Right renal cortex interstitium (tissue), 3 donors: Measurements from ENCODE around the gene TRMT61A. TPM values are rescaled to one million over a fixed set of nuclear protein-coding genes. Genes with fewer than 3 reads are reported as not detected.

Experiments
- DNase-seq, 3 donors: peaks; one replicate each; pipeline ENCODE4 v3.0.0-alpha.2; 2013; ENCODE audit warnings: low read depth in 3 of 3, low spot score in 2 of 3
- polyA plus RNA-seq, 3 donors: library from polyadenylated mRNA; unstranded; fragments of 120-200 nt; gene quantifications; one replicate each; pipeline ENCODE4 v1.2.1, GENCODE V29; 2013; ENCODE audit not compliant: insufficient read length in 3 of 3

The TRMT61A gene
- polyA plus RNA-seq, 3 donors = 5.7 to 6.8 (median 5.9) TPM

DNA sequence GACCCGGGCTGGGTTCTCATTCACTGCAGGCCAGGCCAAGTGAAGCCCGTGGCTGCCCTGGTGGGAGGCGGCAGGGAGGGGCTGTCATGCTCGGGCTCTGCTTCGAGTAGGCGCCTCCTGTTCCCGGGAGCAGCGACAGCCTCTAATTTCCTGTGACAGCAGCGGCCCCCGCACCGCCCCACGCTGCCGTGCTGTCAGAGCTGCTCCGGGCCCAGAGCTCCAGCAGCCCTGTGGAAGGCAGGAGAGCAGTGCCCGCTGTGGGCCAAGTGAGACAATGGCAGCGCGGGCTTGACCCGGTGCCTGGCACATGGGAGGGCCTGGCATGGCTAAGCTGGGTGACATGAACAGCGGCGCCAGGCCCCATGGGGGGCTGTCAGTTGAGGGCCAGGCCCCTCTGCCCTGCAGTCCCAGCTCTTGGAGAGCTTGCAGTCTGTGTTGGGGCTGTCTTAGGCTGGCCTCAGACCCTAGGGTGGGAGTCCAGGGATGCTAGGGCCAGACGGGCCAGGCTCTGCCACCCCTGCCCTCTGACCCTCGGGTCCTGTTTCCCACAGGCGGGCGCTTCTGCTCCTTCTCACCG lies 5.1 kb downstream of the TRMT61A start:
- no peak for DNase-seq

DNA sequence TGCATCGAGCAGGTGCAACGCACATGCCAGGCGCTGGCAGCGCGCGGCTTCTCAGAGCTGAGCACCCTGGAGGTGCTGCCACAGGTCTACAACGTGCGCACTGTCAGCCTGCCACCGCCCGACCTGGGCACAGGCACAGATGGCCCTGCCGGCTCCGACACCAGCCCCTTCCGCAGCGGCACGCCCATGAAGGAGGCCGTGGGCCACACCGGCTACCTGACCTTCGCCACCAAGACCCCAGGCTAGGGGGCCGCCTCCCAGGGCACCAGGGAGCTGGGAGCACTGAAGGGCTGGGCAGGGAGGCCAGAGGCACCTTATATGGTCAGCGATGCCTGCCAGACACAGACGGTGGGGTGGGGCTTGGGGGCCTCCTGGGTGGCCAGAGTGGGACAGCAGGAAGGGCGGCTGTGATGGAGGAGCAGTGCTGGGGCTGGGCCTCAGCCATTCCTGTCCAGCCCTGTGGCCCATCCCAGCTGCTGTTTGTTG lies 5.6 kb downstream of the TRMT61A start:
- DNase-seq = no peak

DNA sequence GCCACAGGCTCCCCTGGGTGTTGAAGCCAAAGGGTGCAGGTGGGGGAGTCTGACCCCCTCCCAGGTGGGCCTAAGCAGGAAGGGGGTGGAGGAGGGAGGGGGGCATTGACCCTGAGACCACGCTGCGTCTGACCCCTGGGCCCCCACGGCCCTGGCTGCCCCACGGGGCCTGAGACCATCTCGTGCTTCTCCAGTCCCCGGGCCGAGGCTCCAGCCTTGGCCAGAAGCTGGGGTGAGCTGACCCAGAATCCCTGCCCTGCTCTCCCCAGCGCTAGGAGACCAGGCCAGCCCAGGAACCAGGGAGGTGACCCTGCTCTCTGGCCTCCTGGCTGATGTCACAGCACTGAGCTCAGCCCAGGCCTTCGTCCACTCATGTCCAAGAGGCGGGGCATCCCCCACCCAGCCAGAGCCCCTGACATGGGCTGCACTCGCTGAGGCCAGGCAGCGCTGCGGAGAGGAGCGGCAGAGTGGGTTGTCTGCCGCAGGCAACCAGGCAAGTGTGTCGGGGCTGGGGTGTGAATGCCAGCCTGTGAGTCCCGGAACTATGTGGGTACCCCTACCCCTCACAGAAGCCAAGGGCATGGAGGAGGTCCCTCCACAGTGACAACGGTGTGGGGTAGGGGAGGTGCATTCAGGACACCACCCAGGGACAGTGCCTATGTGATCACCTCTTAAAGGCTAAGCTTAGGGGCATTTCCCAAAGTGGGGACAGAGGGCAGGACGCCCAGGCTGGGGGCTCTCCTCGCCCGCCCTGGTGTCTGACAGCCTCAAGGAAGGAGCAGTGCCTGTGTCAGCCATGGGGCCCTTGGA lies 6.3 kb downstream of the TRMT61A start:
- DNase-seq = no peak

DNA sequence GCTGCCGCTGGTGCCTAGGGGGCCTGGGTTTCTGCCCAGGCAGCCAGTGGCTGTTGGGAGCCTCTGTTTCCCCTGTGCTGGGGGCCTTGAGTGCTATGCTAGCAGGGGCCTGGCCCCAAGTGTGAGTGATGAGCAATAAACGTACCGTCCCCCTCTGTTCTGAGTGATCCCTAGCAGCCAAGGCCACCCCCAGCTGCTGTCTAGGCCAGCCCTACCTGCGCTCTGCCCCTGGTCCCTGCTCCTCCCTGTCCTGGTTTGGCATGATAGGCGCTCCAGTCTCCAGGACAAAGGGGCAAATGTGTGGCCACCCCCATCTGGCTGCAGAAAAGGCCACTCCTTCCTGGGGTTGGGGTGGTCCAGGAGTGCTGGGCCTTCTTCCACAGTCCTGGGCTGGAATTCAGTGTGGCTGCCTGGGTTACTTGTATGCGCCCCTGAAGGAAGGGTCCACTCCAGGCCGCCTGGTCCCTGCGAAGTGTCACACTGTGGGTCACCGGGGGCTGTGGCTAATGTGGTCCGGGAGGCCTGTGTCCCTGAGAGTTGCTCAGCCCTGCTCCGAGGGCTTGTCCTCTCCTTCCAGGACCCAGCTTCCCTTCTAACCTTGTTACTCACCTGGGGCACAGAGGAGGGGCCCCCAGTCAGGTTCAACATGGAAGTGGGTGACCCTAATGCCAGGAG lies 7.0 kb downstream of the TRMT61A start:
- DNase-seq = no peak

DNA sequence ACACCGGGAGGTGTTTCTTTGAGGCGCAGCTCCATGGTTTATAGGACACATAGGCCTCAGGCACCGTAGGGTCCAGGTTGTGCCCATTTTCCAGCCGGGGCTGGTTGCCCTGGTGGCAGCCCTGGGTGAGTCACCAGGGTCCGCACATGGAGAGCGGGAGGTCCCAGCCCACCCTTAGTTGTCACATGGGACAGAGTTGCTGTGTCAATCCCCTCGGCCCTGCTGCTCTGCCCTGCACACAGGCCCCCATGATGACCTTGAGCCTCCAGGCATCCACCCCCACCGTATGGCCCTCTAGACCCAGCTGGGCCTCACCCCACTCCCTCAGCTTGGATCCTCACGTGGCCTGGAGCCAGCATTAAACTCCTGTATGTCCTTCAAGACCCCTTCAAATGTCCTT lies 7.7 kb downstream of the TRMT61A start:
- DNase-seq = no peak

DNA sequence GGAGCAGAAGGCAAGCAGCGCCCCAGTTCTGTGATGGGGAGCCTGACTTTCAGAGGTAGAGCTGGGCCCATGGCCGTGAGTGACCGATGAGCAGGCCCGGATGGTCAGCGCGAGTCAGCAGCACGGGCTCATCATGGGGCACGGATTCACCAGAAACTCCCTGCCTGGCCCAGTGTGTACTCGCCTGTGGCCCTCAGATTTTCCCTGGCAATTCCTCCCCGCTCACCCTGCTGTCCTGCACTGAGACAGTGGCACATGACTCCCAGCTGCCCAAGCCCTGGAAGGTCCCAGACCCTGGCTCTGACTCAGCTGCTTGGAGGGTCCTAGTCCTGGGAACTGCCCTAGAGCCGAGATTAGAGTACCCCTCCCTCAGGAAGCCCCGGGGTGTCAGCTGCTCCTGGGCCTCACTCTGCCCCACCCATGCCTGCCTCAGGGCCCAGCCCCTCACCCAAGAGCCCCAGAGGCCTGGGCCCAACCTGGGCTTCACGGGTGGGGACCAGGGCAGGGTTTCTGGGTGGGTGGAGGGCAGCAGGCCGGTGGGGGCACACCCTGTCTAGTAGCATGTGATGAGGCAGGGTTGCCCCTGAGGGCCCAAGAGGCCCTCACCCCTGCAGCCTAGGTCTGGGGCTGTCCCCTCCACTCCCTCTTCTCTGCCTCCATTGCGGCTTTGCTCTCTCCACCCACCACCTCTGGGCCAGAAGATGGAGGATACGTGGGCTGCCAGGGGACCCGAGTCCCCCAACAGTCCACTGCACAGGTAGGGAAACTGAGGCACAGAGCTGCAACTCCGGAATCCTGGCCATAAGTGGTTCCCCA lies 8.4 kb downstream of the TRMT61A start:
- DNase-seq = no peak

DNA sequence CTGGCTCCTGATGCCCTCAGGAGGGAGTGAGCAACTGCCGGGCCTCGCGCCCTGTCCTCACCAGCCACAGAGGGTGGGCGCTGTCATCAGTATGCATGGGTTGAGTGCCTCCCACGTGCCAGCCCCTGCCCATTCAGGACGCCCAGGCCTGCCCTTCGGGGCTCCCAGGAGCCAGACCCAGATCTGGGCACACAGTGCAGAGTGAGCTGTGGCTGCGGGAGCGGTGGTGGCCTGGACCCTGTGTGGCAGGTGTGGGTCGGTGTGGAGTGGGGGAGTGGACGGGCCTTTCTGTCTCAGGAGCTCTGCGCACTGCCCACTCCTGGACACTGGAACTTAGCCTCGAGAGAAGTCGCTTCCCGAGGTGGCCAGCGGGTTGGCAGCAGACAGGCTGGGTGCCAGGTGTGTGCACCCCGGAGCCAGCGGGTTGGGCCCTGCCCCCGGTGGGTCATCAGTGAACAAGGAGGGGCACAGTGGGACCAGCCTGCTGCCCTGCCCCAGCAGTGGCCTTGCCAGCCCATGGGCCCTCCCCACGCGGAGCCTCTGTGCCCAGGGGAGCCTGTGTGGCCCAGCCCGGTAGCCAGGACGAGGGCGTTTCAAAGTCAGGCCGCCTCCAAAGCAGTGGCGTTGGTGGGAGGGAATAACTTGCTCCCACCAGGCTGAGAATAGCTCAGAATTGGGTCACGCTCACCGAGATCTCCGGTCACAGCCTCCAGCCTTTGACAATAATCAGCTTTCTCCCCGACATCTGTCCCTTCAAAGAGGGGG lies 9.5 kb downstream of the TRMT61A start:
- no peak for DNase-seq

DNA sequence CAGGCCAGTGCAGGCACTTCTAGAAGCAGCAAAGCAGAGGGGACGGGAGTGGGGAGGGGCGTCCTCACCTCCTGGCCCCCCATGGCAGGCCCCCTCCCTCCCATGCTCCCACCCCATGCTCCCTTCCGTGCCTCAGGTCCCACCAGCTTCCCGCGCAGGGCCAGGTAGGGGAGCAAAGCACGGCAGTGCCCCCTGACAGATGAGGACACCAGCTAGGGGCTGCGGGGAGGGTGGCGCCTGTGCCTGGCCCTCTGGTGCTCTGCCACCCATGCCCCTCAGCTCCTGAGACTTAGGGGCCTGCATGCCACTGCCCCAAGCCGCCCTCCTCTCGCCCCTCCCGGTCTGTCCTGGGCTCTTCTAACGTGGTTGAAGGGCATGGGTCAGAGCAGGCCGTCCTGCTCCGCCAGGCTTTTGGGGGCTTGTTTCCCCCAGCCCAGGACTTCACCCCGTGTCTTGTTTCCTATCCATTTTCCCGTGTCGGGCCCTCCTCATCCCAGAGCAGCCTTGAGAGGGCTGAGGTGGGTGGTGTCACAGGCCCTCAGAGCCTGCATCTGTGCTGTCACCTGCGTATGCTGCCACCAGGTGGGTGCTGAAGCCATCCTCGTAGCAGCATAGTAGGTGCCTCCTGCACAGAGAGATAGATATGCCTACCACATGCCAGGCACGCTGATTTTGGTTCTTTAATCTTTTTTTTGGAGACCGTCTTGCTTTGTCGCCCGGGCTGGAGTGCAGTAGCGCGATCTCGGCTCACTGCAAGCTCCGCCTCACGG lies 10.2 kb downstream of the TRMT61A start:
- no peak for DNase-seq

DNA sequence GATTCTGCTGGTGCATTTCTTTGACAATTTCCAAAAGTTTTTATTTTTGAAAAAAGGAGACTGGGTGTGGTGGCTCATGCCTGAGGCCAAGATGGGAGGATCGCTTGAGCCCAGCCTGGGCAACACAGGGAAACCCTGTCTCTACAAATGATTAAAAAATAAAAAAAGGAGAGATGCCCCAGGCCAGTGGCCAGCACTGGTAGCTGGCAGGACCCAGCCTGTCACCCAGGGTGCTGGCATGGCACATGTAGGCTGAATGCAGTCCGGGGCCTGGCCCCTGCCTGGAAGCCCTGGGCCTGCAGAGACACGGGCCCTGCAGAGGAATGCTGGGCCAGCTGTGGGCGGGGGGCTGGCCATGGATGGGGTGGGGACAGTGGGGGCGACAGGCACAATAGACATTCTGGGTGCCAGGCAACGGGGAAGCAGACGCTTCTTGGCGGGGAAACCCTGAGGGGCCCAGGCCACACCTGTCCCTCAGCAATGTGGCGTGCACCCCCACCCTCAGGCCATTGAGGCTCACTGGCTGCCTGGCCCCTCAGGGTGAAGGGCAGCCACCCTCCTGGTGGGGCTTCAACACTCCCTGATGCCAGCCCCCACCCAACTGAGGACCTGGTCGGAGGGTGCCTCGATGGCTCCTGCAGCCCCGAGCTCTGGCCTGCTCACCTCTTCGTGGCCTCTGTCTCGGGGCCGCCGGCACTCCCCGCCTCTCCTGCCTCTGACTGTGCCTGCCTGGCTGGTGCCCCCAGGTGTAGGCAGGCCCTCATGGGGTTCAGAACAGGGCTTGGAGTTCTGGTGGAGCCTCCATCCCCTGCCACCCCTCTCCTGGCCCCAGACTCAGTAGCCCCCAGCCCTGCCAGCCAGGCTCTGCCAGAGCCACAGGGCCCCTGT lies 12.1 kb downstream of the TRMT61A start:
- no peak for DNase-seq

DNA sequence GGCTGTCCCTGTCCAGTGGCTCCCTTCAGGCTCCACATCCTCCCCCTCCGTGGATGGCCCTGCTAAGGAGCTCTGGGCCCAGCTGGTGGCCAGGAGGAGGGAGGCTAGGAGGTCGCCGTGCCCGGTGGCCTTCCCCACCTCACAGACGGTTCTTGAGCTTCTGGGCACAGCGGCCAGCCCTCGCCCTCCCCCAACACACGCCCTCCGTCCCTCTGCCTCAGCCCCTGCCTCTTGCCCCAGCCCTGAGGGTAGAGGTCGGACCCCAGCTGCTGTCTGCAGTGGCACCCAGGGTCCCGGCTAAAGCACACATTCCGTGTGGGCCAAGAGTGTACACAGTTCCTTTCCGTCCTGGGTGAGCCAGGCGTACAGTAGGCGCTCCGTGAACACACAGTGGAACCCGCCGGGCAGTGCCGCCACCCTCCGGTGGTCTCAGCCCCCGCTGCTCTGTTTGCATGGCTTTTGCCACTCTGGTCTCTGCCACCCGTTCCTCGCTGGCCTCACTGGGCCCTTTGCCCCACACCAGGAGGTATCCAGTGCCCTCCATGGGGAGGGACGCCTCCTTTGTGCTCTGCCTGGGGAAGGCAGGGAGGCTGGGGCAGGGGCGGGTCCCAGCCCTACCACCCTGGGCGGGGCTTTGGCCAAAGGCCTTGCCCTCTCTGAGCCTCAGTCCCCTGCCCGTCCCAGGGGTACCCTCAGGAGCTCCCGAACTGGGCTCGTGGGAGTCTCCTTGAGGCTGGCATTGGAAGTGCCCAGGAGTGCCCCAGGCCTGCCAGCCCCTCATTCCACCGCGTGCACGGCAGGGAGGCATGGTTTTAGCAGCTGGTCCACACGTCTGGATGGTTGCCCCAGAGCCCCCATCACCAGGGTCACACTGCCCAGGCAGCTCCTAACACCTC lies 13.0 kb downstream of the TRMT61A start:
- no peak for DNase-seq

DNA sequence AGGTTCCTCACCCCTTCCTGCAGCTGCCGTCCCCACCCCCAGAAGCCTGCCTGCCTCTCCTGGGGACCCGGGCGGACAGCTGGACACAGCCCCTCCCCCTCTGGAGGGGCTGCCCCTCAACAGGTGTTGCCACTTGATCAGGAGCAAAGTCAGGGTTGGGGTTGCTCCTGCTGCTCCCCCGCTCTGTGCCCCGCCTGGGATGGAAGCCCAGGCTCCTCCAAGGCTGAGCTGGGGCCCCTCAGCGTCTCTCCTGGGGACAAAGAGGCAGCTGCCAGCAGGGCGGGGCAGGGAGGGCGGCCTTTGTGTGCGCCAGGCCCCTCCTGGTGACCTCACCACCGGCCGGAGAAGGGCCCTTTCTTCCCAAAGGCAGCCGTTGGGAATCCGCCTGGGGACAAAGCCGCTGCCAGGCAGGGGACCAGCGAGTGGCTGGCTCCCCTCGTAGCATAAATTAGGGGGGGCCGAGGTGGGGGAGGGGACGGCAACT lies 13.7 kb downstream of the TRMT61A start:
- DNase-seq = no peak

DNA sequence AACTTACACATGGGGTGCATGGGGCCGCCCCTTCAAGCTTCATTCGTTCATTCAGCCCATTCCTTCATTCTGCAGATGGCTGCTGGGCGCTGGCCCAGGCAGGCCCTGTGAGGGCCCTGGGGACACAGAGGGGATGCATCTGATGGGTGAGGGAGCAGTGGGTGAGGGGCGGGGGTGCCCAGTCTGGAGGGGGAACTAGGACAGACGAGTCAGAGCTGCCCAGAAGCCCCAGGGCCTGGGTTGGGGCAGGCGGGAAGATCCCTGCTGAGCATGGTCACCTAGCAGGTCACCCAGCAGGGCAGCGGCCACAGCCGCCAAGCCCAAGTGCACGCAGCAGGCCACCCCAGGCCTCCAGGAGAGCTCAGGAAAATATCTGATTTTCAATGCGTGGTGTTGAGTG lies 14.1 kb downstream of the TRMT61A start:
- DNase-seq = no peak

DNA sequence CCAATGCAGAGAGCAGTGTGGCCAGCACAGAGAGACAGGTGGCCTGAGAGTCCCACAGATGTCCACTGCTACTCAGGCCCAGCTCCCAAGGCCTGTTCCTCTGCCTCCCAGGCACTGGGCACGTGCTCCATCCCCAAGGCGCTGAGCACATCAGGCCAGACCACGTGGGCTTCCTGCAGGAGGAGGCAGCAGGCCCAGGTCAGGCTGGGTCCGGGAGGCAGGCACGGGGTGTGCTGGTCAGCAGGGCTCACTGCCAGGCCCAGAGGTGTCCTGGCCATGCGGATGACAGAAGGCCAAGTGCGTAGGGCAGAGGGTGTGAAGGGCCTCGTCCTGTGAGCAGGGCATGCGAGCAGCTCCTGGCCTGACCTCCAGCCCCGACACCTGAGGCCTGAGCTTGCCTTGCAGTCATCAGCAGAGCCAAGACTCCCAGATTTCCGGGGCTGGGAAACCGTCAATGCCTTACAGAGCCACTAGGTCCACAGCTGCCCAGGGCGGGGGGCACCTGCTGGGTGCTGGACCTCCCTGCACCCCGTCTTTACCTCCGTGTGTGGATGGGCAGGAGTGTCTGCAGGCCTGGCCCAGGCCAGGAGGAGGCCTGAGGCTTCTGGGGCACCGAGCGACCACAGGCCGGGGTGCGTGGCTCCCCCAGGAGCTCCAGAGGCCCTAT lies 14.9 kb downstream of the TRMT61A start:
- no peak for DNase-seq

DNA sequence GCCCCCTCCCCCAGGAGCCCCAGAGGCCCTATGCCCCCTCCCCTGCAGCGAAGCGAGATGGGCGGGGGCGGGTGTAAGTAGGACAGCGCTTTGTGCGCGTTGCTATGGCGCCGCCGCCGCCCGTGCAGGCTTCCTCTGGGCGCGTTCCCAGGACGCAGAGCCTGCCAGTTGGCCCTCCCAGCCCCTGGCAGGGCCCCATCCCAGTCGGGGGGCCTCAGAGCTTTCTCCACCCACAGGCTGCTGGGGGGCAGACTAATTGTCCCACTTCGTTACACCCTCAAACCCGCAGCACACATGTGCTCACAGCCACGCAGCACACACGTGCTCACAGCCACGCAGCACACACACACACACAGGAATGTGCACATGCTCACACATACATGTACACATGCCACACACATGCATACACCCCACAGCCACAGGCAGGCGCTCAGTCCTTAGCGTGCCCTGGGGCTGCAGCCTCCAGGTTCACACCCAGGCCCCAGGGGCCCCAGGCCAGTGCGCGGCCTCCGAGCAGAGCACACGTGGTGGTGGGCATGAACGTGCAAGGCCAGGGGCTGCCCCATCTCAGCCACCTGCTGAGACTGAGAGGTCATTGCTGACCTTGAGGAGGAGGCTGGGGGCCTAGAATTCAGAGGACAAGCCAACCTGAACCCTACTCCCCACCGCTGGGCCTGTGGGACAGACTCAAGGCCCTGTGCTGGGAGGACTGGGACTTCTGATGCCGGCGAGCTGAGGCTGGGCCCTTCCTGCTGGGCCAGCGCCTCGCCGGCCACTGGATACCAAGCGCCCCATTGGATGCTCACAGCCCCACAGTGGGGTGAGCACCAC lies 15.6 kb downstream of the TRMT61A start:
- no peak for DNase-seq

DNA sequence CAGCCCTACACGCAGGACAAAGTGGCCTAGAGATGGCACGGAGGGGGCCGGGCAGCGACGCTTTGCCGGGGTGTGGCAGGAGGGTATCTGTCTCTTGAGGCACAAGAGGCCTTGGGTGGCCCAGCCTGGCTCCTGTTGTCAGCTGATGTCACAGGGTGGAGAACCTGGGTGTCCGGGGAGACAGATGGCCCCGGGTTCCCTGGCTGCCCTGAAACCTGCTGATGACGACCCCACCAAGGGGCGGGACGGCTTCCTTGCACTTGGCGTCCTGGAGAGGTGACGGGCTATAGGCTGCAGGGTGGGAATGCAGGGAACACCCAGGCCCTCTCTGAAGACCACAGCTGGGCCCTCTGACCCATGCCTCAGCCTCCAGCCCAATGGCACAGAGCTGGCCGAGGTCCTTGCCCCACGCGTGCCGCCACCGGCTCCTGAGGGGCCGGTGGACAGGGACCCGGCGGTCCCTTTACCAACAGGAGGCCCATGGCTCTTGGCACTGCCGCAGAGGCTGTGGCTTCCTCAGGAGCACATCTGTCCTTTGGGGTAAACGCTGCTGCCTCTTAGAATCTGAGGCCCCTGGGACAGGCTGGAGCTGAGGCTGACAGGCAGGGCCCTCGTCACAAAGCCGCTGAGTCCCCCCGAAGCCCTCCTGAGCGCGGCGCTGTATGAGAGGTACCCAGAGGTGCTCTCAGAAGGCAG lies 16.4 kb downstream of the TRMT61A start:
- DNase-seq = no peak
